HCT116 (cell line): ENCODE measurements around the gene SEPTIN8.

Source experiments
- EZH2phosphoT487 ChIP-seq: fragments of 200-600 bp; IDR thresholded peaks from 2 replicates; pipeline ENCODE4 v1.6.1; 2018; ENCODE audit warnings: antibody characterized with exemption, borderline replicate concordance
- JUND ChIP-seq: IDR thresholded peaks from 2 replicates; pipeline ENCODE4 v1.6.1; 2012
- POLR2A ChIP-seq: IDR thresholded peaks from 2 replicates; pipeline ENCODE4 v1.7.0; 2011; ENCODE audit warnings: borderline replicate concordance; ENCODE audit not compliant: insufficient read depth, insufficient read length; ENCODE audit errors: extremely low read depth
- SP1 ChIP-seq: IDR thresholded peaks from 2 replicates; pipeline ENCODE4 v1.6.1; 2012; ENCODE audit warnings: low read depth
- TCF7L2 ChIP-seq: IDR thresholded peaks from 2 replicates; pipeline ENCODE4 v1.7.0; 2011; ENCODE audit warnings: borderline replicate concordance, inconsistent platforms; ENCODE audit not compliant: insufficient read depth, insufficient read length; ENCODE audit errors: extremely low read depth
- TF ChIP-seq, protein P1 (sequence below): IDR thresholded peaks from 2 replicates; pipeline ENCODE4 v1.6.1; 2012
- TF ChIP-seq, protein P2 (sequence below): IDR thresholded peaks from 2 replicates; pipeline ENCODE4 v1.6.1; 2012
- TF ChIP-seq, protein P3 (sequence below), 3 experiments: fragments of 200-600 bp in 1 of 3; sonication (generic) in 1 of 3; IDR thresholded peaks in 2 of 3; conservative IDR thresholded peaks in 1 of 3; 2 replicates each; pipeline ENCODE4 v1.5.1; 2012 to 2017; ENCODE audit warnings: low read depth in 2 of 3, low read length in 2 of 3, antibody characterized with exemption in 1 of 3, borderline replicate concordance in 1 of 3, control low read depth in 1 of 3, mild to moderate bottlenecking in 1 of 3, mixed read lengths in 1 of 3, mixed run types in 1 of 3, moderate library complexity in 1 of 3; ENCODE audit not compliant: insufficient read depth in 1 of 3
- TF ChIP-seq, protein P4 (sequence below): IDR thresholded peaks from 2 replicates; pipeline ENCODE4 v1.6.1; 2012; ENCODE audit warnings: low read depth

DNA sequence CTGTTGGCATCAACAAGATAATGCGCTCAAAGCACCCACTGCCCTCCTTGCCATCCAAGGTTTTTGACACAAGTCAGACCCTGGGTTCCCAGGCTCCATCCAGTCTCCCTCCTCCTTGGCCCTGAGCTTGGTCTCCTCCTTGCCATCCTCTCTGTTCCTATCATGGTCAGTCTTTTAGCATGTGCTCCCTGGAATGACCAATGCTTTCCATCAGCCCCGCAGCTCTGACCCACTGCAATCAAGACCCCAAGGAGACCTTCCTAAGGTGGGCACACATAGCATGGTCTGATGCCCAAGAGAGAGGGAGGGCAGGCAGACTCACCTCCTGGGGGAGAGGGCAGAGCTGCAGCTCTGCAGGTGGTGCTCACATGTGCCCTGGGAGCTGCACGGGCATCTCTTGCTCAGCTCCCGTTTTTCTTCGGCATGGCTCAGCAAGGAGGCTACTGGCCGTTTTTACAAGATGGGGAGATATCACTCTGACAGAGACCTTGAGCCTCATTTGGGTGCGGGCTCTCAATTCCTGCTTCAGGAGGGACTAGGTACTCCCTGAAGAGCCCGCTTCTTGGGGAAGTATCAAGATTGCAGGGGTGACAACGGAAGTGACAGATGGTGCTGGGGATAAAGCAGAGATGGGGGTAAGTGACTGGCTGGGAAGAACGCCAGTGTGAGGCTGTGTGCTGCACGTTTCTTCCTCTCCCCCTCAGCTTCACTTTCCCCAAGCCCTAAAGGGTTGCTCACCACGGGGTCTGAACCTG lies 3.3 kb downstream of the SEPTIN8 start:
- TF ChIP-seq EZH2phosphoT487 = no peak
- no peak for TF ChIP-seq POLR2A
- TF ChIP-seq, protein P1, sequence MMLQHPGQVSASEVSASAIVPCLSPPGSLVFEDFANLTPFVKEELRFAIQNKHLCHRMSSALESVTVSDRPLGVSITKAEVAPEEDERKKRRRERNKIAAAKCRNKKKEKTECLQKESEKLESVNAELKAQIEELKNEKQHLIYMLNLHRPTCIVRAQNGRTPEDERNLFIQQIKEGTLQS = no peak
- TF ChIP-seq, protein P2, sequence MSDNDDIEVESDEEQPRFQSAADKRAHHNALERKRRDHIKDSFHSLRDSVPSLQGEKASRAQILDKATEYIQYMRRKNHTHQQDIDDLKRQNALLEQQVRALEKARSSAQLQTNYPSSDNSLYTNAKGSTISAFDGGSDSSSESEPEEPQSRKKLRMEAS = no peak
- TF ChIP-seq, protein P3, sequence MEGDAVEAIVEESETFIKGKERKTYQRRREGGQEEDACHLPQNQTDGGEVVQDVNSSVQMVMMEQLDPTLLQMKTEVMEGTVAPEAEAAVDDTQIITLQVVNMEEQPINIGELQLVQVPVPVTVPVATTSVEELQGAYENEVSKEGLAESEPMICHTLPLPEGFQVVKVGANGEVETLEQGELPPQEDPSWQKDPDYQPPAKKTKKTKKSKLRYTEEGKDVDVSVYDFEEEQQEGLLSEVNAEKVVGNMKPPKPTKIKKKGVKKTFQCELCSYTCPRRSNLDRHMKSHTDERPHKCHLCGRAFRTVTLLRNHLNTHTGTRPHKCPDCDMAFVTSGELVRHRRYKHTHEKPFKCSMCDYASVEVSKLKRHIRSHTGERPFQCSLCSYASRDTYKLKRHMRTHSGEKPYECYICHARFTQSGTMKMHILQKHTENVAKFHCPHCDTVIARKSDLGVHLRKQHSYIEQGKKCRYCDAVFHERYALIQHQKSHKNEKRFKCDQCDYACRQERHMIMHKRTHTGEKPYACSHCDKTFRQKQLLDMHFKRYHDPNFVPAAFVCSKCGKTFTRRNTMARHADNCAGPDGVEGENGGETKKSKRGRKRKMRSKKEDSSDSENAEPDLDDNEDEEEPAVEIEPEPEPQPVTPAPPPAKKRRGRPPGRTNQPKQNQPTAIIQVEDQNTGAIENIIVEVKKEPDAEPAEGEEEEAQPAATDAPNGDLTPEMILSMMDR (IDR thresholded peaks at IDR 0.05 in 2 of 3, conservative IDR thresholded peaks at IDR 0.05 in 1 of 3; ENCODE audit: borderline replicate concordance in 1 of 3, insufficient read depth in 1 of 3, low read depth in 2 of 3, low read length in 2 of 3) = no peak
- TF ChIP-seq, protein P4, sequence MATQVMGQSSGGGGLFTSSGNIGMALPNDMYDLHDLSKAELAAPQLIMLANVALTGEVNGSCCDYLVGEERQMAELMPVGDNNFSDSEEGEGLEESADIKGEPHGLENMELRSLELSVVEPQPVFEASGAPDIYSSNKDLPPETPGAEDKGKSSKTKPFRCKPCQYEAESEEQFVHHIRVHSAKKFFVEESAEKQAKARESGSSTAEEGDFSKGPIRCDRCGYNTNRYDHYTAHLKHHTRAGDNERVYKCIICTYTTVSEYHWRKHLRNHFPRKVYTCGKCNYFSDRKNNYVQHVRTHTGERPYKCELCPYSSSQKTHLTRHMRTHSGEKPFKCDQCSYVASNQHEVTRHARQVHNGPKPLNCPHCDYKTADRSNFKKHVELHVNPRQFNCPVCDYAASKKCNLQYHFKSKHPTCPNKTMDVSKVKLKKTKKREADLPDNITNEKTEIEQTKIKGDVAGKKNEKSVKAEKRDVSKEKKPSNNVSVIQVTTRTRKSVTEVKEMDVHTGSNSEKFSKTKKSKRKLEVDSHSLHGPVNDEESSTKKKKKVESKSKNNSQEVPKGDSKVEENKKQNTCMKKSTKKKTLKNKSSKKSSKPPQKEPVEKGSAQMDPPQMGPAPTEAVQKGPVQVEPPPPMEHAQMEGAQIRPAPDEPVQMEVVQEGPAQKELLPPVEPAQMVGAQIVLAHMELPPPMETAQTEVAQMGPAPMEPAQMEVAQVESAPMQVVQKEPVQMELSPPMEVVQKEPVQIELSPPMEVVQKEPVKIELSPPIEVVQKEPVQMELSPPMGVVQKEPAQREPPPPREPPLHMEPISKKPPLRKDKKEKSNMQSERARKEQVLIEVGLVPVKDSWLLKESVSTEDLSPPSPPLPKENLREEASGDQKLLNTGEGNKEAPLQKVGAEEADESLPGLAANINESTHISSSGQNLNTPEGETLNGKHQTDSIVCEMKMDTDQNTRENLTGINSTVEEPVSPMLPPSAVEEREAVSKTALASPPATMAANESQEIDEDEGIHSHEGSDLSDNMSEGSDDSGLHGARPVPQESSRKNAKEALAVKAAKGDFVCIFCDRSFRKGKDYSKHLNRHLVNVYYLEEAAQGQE = no peak
- no peak for TF ChIP-seq SP1
- TF ChIP-seq TCF7L2 = no peak
- TF ChIP-seq JUND = no peak
